Activated CD8-positive, alpha-beta memory T cell treated with anti-CD3 and anti-CD28 coated beads, Interleukin-2, amount 10 ng/mL, durations not matched to agents 7 days and 5 days (primary cell): ENCODE results near the gene FBF1. TPM values are rescaled to one million over a fixed set of nuclear protein-coding genes. Genes with fewer than 3 reads are reported as not detected.
A peak's percentile ranks its signal among the peaks of the same experiment; 100 is the strongest.

Experiments
- ATAC-seq: fragments of 150-1000 bp; cut with Tn5 transposase; one replicate; pipeline ENCODE4 v1.10.0; 2021; ENCODE audit warnings: moderate library complexity
- CTCF ChIA-PET: fragments of 350-600 bp; sonication (Branson Sonifier 250); formaldehyde crosslinking; loops from one replicate; lab custom pipeline; 2021; ENCODE audit warnings: antibody characterized with exemption; lab: Charles Lee
- DNase-seq: peaks from one replicate; pipeline ENCODE4 v3.0.0-alpha.2; 2020
- H3K27ac Mint-ChIP-seq: one replicate; pipeline ENCODE4 v1.8.0; 2021; ENCODE audit warnings: mild to moderate bottlenecking, mixed read lengths
- H3K27me3 Mint-ChIP-seq: one replicate; pipeline ENCODE4 v1.8.0; 2021; ENCODE audit warnings: mixed read lengths
- H3K36me3 Mint-ChIP-seq: one replicate; pipeline ENCODE4 v1.8.0; 2021; ENCODE audit warnings: mild to moderate bottlenecking, mixed read lengths
- H3K4me1 Mint-ChIP-seq: one replicate; pipeline ENCODE4 v1.8.0; 2021; ENCODE audit warnings: mixed read lengths
- H3K4me3 Mint-ChIP-seq: one replicate; pipeline ENCODE4 v1.8.0; 2021; ENCODE audit warnings: mild to moderate bottlenecking, moderate library complexity, mixed read lengths
- H3K9me3 Mint-ChIP-seq: one replicate; pipeline ENCODE4 v1.8.0; 2022; ENCODE audit warnings: low read depth, mixed read lengths
- total RNA-seq, 2 experiments: library from RNA; stranded (reverse); gene quantifications; one replicate each; pipeline ENCODE4 v1.2.3, GENCODE V29; 2021

FBF1 gene, protein sequence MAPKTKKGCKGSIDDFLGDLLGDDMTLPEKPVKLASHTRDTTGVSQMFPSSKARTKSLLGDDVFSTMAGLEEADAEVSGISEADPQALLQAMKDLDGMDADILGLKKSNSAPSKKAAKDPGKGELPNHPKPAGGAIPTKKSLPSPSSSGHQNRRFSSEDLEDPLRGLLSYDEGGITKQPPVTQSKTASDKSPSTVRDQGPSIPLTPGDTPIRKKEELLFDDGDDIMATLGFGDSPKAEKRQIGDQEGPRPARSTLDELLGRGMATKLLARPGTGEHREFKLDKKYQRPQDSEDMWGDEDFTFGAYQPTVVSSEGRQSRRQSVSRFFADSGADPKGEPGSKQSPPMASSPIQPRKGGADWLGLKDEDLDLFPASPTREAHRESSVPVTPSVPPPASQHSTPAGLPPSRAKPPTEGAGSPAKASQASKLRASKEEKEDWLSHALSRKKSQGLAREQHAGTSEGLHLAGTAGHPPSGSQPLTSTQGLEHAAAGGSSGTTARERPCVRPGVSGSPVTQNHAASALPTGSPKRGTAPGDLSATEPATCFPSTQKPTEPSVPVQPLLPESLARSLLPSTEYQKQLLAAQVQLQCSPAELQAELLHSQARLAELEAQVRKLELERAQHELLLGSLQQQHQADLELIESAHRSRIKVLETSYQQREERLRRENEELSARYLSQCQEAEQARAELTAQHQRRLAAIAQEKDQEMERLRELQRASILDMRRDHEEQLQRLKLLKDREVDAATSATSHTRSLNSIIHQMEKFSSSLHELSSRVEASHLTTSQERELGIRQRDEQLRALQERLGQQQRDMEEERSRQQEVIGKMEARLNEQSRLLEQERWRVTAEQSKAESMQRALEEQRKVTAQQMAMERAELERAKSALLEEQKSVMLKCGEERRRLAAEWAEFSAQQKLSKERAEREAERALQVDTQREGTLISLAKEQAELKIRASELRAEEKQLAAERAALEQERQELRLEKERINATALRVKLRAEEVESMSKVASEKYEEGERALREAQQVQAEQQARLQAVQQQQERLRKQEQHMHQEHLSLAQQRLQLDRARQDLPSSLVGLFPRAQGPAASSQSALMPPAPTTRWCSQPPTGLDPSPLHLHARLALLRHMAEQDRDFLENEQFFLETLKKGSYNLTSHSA
- total RNA-seq: 10 to 100 TPM; 26.6 to 36.7 TPM

DNA sequence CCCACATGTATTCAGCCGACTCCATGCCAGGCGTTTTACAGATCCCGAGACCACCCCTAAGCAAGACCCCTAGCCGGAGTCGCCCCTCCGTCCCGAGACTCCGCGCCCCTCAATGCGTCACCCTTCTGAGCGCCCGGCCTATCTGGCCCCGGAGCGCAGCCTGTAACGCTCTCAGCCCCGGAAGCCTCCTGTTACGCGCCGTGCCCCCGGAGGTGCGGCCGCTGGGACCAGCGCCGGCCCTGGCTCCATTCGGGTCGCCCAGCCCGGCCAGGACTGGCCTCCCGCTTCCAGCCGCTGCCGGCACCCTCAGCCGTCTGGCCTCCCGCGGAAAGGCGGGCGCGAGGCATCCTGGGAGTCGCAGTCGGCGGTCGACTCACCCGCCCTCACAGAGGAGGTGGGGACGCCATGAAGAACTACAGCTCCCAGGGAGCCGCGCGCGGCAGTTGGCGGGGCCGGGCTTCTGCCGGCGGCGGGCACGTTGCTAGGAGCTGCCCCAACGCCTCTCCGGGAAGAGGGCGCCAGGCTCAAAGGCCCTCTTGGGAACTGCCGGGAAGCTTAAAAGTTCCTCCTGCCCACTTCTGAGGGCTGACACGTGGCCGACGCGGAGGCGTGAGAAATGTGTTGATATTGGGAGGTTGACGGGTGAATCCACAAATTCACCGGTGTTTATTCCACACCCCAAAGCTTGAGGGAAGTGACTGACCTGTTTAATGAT lies at the start of gene FBF1:
FBF1 (minus strand) TSS at position 316 of the 715 bp plus-strand sequence. CDS start 2,893 bp downstream, outside the sequence.
- peak; percentile 99 for ATAC-seq
- Mint-ChIP-seq H3K4me3 (peak within 1 kb of the TSS; percentile 86), H3K27me3 (no peaks in the 10 kb centered on the region), H3K27ac (peak within 1 kb of the TSS; percentile 78), H3K4me1 (peaks cover 16% of the 10 kb centered on the region), H3K9me3 (no peaks in the 10 kb centered on the region), H3K36me3 (no peaks in the 10 kb centered on the region)
- DNase-seq: peak; percentile 94
- CTCF ChIA-PET: interaction anchor here (0.7 to 1.5 kb wide), 6 partner anchors 13 to 241 kb away, joined by 3 to 5 read pairs (median 3); partner anchors contain the start of genes MRPL38 and TRIM65

DNA sequence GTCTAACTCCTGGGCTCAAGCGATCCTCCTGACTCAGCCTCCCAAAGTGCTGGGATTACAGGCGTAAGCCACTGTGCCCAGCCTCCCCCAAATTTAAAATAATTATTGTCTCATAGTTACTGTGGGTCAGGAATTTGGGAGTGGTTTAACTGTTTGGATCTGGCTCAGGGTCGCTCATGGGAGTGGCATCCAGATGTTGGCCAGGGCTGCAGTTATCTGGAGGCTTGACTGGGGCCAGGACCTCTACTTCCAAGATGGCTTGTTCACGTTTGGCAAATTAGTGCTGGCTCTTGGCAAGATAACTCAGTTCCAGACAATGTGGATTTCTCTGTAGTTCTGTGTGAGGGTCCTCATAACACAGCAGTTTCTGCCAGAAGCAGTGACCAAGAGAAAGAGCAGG lies 46.2 kb upstream of the FBF1 start:
- DNase-seq: no peak
- CTCF ChIA-PET: interaction anchor here (0.7 to 3.1 kb wide), 3 partner anchors 10 to 303 kb away, joined by 3 to 12 read pairs (median 3); no protein-coding TSS in a partner anchor
- Mint-ChIP-seq H3K4me1 (peaks cover 3% of the 10 kb centered on the region), H3K27ac (no peak overlapping the region), H3K27me3 (no peaks in the 10 kb centered on the region), H3K9me3 (no peaks in the 10 kb centered on the region), H3K36me3 (peaks cover 4% of the 10 kb centered on the region), H3K4me3 (no peak overlapping the region)
- no peak for ATAC-seq

DNA sequence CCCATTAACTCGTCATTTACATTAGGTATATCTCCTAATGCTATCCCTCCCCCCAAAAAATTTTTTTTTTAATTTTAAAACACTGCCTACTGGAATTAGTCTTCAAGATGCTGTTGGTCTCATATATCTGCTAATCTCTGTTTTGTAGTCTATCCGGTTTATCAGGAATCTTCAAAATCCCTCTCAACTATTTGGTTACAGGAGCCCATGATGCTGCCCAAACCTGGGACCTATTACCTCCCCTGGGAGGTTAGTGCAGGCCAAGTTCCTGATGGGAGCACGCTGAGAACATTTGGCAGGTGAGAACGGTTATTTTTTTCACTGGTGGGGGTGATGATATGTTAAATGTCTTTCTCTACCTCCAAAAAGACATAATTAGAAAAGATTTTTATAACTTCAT lies 45.1 kb upstream of the FBF1 start:
- no peaks in the 10 kb centered on the region for H3K9me3 Mint-ChIP-seq
- peaks cover 3% of the 10 kb centered on the region for H3K4me1 Mint-ChIP-seq
- H3K27ac Mint-ChIP-seq: no peak overlapping the region
- ATAC-seq (no peak), DNase-seq (no peak)
- CTCF ChIA-PET: interaction anchor here (2.1 to 3.1 kb wide), 2 partner anchors 11 to 15 kb away, joined by 8 to 12 read pairs; partner anchors contain the start of gene CDK3
- no peaks in the 10 kb centered on the region for H3K27me3 Mint-ChIP-seq
- no peak overlapping the region for H3K4me3 Mint-ChIP-seq
- no peaks in the 10 kb centered on the region for H3K36me3 Mint-ChIP-seq

DNA sequence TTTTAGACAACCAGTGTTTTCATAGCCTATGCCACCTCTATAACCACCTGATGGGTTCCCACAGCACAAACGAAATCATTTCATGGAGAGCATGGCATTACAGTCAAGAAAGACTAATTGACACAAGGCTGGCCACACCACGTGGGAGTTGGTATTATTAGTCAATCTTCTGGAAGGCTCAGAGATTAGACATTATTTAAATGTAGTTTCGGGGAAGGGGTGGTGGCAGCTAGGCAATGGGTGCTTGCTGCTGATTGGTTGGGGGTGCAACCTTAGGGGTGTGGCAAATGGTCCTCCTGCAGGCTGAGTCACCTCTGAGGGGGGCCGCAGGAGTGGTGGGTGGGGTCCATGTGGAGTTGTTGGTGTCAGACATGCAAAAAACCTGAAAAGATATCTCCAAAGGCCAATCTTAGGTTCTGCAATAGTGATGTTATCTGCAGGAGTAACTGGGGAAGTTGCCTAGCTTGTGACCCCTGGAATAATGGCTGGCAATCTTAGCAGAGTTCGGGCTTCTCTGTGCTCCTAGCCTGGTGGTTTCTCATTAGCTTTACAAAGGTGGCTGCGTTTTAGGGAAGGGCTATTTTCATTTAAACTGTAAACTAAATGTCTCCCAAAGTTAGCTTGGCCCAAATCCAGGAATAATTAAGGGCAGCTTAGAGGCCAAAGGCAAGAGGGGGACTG lies 42.8 kb upstream of the FBF1 start:
- H3K36me3 Mint-ChIP-seq: no peaks in the 10 kb centered on the region
- ATAC-seq (no peak), DNase-seq (no peak)
- H3K4me1 Mint-ChIP-seq: peaks cover 17% of the 10 kb centered on the region
- H3K27ac Mint-ChIP-seq: no peak overlapping the region
- H3K27me3 Mint-ChIP-seq: no peaks in the 10 kb centered on the region
- H3K9me3 Mint-ChIP-seq: no peaks in the 10 kb centered on the region
- H3K4me3 Mint-ChIP-seq: no peak overlapping the region
- CTCF ChIA-PET: interaction anchor here (1.2 to 2.2 kb wide), 4 partner anchors 15 to 31 kb away, joined by 5 to 8 read pairs (median 6); partner anchors contain the start of gene CDK3

DNA sequence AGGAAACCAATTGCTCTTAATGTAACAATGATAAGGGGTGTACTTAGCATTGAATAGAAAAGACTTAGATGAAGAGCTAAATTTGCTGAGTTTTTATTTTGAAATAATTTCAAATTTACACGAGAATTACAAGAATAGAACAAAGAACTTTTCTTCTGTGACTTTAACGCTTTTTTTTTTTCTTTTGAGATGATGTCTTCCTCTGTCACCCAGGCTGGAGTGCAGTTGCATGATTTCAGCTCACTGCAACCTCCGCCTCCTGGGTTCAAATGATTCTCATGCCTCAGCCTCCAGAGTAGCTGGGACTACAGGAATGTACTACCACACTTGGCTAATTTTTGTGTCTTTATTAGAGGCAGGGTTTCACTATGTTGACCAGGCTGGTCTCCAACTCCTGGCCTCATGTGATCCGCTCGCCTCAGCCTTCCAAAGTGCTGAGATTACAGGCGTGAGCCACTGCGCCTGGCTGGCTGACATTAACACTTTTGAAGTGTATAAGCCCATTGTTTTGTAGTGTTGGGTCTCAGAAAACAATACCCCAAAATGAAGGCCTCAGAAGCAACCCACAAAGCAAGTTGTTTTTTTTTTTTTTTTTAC lies 40.3 kb upstream of the FBF1 start:
- no peaks in the 10 kb centered on the region for H3K9me3 Mint-ChIP-seq
- CTCF ChIA-PET: interaction anchor here (0.7 to 1.9 kb wide), 6 partner anchors 19 to 394 kb away, joined by 3 to 5 read pairs (median 4); partner anchors contain the start of genes CDK3 and MYO15B
- DNase-seq: no peak
- peaks cover 32% of the 10 kb centered on the region for H3K4me1 Mint-ChIP-seq
- H3K36me3 Mint-ChIP-seq: peaks cover 8% of the 10 kb centered on the region
- H3K4me3 Mint-ChIP-seq: peak overlapping the region; percentile 97
- no peak for ATAC-seq
- H3K27me3 Mint-ChIP-seq: no peaks in the 10 kb centered on the region
- peak overlapping the region; percentile 69 for H3K27ac Mint-ChIP-seq

DNA sequence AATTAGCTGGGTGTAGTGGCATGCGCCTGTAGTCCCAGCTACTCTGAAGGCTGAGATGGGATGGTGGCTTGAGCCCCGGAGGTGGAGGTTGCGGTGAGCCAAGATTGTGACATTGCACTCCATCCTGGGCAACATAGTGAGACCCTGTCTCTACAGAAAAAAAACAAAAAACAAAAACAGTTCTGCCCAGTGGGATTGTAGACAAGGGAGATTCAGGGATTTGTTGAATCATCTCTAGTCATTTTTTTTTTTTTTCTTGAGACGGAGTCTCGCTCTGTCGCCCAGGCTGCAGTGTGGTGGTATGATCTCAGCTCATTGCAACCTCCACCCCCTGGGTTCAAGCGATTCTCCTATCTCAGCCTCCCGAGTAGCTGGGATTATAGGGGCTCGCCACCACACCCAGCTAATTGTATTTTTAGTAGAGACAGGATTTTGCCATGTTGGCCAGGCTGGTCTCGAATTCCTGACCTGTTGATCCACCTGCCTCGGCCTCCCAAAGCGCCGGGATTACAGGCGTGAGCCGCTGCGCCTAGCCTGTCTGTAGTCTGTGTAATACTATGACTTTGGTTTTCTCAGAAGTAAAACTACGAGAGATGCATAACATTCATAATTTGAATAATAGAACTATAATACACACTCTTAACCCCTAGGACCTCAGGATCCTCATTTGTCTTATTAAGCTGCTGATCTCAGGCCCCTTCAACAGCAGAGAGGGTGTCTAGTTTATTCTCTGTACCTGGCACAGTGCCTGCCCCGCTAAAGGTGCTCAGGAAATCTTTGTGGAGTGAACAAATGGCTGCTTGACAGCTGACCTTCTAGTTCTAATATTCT lies 39.6 kb upstream of the FBF1 start:
- no peaks in the 10 kb centered on the region for H3K9me3 Mint-ChIP-seq
- peak overlapping the region; percentile 99 for H3K27ac Mint-ChIP-seq
- H3K27me3 Mint-ChIP-seq: no peaks in the 10 kb centered on the region
- H3K4me3 Mint-ChIP-seq: peak overlapping the region; percentile 97
- peaks cover 8% of the 10 kb centered on the region for H3K36me3 Mint-ChIP-seq
- CTCF ChIA-PET: interaction anchor here (0.9 to 1.9 kb wide), 5 partner anchors 20 to 300 kb away, joined by 3 to 5 read pairs (median 4); partner anchors contain the start of gene CDK3
- ATAC-seq (no peak), DNase-seq (no peak)
- H3K4me1 Mint-ChIP-seq: peaks cover 37% of the 10 kb centered on the region

DNA sequence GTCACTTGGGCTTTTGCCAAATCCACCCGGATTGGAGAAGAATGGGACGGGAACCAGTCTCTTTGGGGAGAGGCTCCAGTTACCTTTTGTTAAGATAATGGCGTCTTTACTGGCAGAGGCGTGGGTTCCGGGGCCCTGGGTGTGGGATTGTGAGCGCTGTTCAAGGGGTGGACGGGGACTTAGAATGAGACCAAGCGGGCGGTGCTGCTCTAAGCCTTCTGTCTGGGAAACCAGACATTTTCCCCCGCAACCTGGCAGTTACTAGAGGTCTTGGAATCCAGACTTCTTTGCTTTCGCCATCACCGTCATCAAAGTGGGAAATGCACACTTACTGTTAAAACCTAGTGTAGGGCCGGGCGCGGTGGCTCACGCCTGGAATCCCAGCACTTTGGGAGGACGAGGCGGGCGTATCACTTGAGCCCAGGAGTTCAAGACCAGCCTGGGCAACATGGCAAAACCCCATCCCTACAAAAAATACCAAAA lies 38.9 kb upstream of the FBF1 start:
- peaks cover 38% of the 10 kb centered on the region for H3K4me1 Mint-ChIP-seq
- H3K36me3 Mint-ChIP-seq: peaks cover 8% of the 10 kb centered on the region
- DNase-seq: no peak
- peak; percentile 29 for ATAC-seq
- no peaks in the 10 kb centered on the region for H3K27me3 Mint-ChIP-seq
- peak overlapping the region; percentile 99 for H3K27ac Mint-ChIP-seq
- no peaks in the 10 kb centered on the region for H3K9me3 Mint-ChIP-seq
- H3K4me3 Mint-ChIP-seq: peak overlapping the region; percentile 97
- CTCF ChIA-PET: interaction anchor here (1.2 to 1.9 kb wide), 3 partner anchors 21 to 31 kb away, joined by 3 to 5 read pairs (median 4); partner anchors contain the start of gene CDK3

DNA sequence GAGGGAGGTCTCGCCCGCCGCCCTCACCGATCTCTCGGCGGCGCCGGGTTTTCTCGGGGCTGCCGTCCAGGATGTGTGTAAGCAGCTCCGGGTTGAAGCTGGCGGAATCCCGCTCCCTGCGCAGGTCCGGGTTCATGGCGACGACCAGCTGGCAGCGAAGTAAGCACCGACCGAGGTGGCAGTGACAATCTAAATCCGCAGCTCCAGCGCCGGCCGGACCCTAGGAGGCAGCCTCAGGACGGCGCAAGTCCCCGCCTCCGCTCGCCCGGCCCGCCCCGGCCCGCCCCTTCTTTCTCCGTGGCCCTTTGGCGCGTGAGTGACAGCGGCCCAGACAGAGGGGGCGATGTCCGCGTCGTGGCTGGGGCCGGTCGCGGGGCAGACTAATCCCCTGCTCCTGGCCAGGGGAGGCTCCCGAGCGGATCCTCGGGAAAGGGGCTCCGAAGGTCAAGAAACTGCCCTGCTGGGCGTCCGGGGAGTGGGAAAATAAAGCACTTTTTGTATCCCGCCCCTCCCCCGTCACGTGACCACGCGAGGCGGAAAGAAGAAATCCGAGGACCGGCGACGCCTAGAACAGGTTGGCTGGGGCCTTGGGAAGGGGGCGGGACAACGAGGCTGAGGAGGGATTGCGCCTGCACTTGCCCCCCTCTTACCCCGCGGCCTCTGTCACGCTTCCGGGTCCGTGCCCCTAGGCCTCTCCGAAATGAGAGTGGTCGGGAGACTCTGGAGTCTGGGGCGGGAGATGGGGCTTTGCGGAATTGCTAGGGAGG lies 38.3 kb upstream of the FBF1 start, which contains the start of the genes ACOX1 and TEN1:
ACOX1 (minus strand) TSS at position 229 of the 767 bp plus-strand sequence; CDS start at position 136, 93 bp downstream.
TEN1 (plus strand) TSS at position 303 of the 767 bp plus-strand sequence. CDS start 6,953 bp downstream, outside the sequence.
- Mint-ChIP-seq H3K9me3 (no peaks in the 10 kb centered on the region), H3K27me3 (no peaks in the 10 kb centered on the region), H3K4me3 (peak within 1 kb of the TSS; percentile 97), H3K4me1 (peaks cover 40% of the 10 kb centered on the region), H3K36me3 (peaks cover 8% of the 10 kb centered on the region), H3K27ac (peak within 1 kb of the TSS; percentile 99)
- peak; percentile 98 for ATAC-seq
- CTCF ChIA-PET: interaction anchor here (0.6 to 1.1 kb wide), 4 partner anchors 21 to 97 kb away, joined by 3 read pairs; partner anchors contain the start of genes CDK3 and MRPL38
- DNase-seq: peak; percentile 99

DNA sequence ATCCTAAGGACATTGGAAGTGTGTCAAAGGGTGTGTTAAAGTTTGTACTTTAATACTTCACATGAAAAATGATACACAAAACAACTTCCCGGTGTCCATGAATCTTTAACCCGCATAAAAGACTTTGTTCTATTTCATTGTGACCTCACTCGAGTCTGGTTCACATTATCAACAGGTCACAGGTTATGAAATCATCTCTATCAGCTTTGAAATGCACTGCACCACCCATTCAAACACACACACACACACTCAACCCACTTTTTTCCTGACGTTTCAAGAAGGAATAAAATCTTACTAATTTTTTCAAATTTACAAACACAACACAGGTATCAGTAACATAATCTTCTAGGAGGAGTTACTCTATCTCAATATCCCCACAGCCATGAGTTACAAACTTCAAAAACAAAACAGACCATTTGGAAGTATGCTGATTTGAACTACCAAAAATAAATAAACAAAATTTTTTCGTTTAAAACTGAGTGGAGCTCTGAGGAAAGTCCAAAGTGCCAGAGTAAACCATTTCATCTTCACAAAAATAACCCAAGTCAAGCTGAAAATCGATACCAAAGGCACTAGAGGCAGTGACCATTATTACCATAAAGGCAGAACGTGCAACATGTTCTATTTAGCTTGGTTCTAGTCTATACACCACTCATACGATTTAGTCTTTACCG lies 35.5 kb upstream of the FBF1 start:
- CTCF ChIA-PET: interaction anchor here (0.8 to 1.8 kb wide), 4 partner anchors 24 to 356 kb away, joined by 3 to 4 read pairs (median 4); partner anchors contain the start of gene CDK3
- no peak overlapping the region for H3K4me3 Mint-ChIP-seq
- no peaks in the 10 kb centered on the region for H3K27me3 Mint-ChIP-seq
- ATAC-seq (no peak), DNase-seq (no peak)
- peaks cover 11% of the 10 kb centered on the region for H3K36me3 Mint-ChIP-seq
- no peak overlapping the region for H3K27ac Mint-ChIP-seq
- H3K9me3 Mint-ChIP-seq: no peaks in the 10 kb centered on the region
- peaks cover 39% of the 10 kb centered on the region for H3K4me1 Mint-ChIP-seq
